ENCODE measurements around the gene TIMM17A. TPM values are rescaled to one million over a fixed set of nuclear protein-coding genes. Genes with fewer than 3 reads are reported as not detected.

The TIMM17A gene
- total RNA-seq, 2 experiments from 2014 or later, result 43.8 to 67.2 TPM

- Histone ChIP-seq H3K4me1 (ENCODE audit: insufficient read depth, low read length, poor library complexity, severe bottlenecking) (peaks cover 9% of the 10 kb centered on the region), H3K36me3 (ENCODE audit: insufficient read depth, low read length) (no peaks in the 10 kb centered on the region), H3K4me3 (ENCODE audit: low read depth, low read length, poor library complexity, severe bottlenecking) (no peak overlapping the region), H3K27ac (ENCODE audit: low read depth, low read length, poor library complexity, severe bottlenecking) (no peak overlapping the region), H3K79me2 (ENCODE audit: insufficient read depth, low read depth, low read length) (no peaks in the 10 kb centered on the region), H2AFZ (ENCODE audit: low read length) (no peak overlapping the region), H3K4me2 (ENCODE audit: low read length) (no peak overlapping the region), H4K20me1 (ENCODE audit: insufficient read depth, low read length) (no peaks in the 10 kb centered on the region), H3K9me2 (ENCODE audit: insufficient read depth, low read length) (no peaks in the 10 kb centered on the region), H3K9me3 (ENCODE audit: low read length) (no peaks in the 10 kb centered on the region)
- no TSS peak for BruUV-seq (replicated peaks)
- TF ChIP-seq EZH2phosphoT487 (IDR thresholded peaks at IDR 0.05; ENCODE audit: borderline replicate concordance, low read depth, low read length) (no peak), CTCF (conservative IDR thresholded peaks at IDR 0.05; ENCODE audit: low read length) (peak; percentile 95)
- DNase-seq (ENCODE audit: low spot score), result peak; percentile 68
- ChIA-PET POLR2A (no interaction called here), CTCF (ENCODE audit: unreplicated experiment) (interaction anchor here (0.6 kb wide), 1 partner anchor 24 kb away, joined by 3 read pairs; no protein-coding TSS in a partner anchor)
- intact Hi-C loops (cut with micrococcal nuclease; ENCODE audit: unreplicated experiment), result loop anchor here (1.0 kb wide), 2 partner anchors 110 to 126 kb away; no protein-coding TSS in a partner anchor
Observed at GRCh38 chr1:202009326-202010179, 54.2 kb downstream of the TIMM17A start.

GRCh38 chr1:202010180-202011015 is 55.1 kb downstream of the TIMM17A start, which contains the start of gene ELF3:
TSS of gene ELF3 (plus strand) at chr1:202010587. CDS start at chr1:202011137, 550 bp downstream.
- ChIA-PET CTCF (ENCODE audit: unreplicated experiment) (interaction anchor here (0.6 kb wide), 1 partner anchor 24 kb away, joined by 3 read pairs; no protein-coding TSS in a partner anchor), POLR2A (interaction anchor here (0.7 kb wide), 1 partner anchor 279 kb away, joined by 4 read pairs; no protein-coding TSS in a partner anchor)
- Histone ChIP-seq H3K36me3 (ENCODE audit: insufficient read depth, low read length) (no peaks in the 10 kb centered on the region), H3K4me2 (ENCODE audit: low read length) (no peak within 1 kb of the TSS), H4K20me1 (ENCODE audit: insufficient read depth, low read length) (no peaks in the 10 kb centered on the region), H3K27ac (ENCODE audit: low read depth, low read length, poor library complexity, severe bottlenecking) (no peak within 1 kb of the TSS), H3K9me2 (ENCODE audit: insufficient read depth, low read length) (no peaks in the 10 kb centered on the region), H3K9me3 (ENCODE audit: low read length) (no peaks in the 10 kb centered on the region), H3K79me2 (ENCODE audit: insufficient read depth, low read depth, low read length) (no peaks in the 10 kb centered on the region), H3K4me1 (ENCODE audit: insufficient read depth, low read length, poor library complexity, severe bottlenecking) (peaks cover 9% of the 10 kb centered on the region), H2AFZ (ENCODE audit: low read length) (no peak within 1 kb of the TSS), H3K4me3 (ENCODE audit: low read depth, low read length, poor library complexity, severe bottlenecking) (no peak within 1 kb of the TSS)
- TF ChIP-seq EZH2phosphoT487 (IDR thresholded peaks at IDR 0.05; ENCODE audit: borderline replicate concordance, low read depth, low read length) (no peak), CTCF (conservative IDR thresholded peaks at IDR 0.05; ENCODE audit: low read length) (no peak)
- intact Hi-C loops (cut with micrococcal nuclease; ENCODE audit: unreplicated experiment), result no loop called here
- peak; percentile 28 for DNase-seq (ENCODE audit: low spot score)
- BruUV-seq (replicated peaks), result no TSS peak

Measured in OCI-LY7 (cell line).